GM23338 (cell line): ENCODE results near the gene FRYL. TPM values are rescaled to one million over a fixed set of nuclear protein-coding genes. Genes with fewer than 3 reads are reported as not detected.

Source experiments
- ATAC-seq: fragments of 200-7000 bp; cut with Tn5 transposase; 3 replicates; pipeline ENCODE4 v1.9.1; 2020
- DNase-seq: peaks from one replicate; pipeline ENCODE4 v3.0.0-alpha.2; 2015; ENCODE audit warnings: low spot score
- H2AFZ ChIP-seq: fragments of 200-600 bp; sonication (generic); 2 replicates; pipeline ENCODE4 v1.8.0; 2016; ENCODE audit warnings: antibody characterized with exemption, mild to moderate bottlenecking, moderate library complexity
- H3F3A ChIP-seq: fragments of 200-600 bp; sonication (generic); replicated peaks from 2 replicates; pipeline ENCODE4 v1.8.0; 2017; ENCODE audit warnings: antibody characterized with exemption, mixed run types, low read depth
- H3K27ac ChIP-seq: fragments of 200-600 bp; sonication (generic); 2 replicates; pipeline ENCODE4 v1.6.1; 2016; ENCODE audit warnings: low read depth
- H3K27me3 ChIP-seq: fragments of 200-600 bp; sonication (generic); 2 replicates; pipeline ENCODE4 v1.8.0; 2016; ENCODE audit warnings: mild to moderate bottlenecking, mixed run types, moderate library complexity; ENCODE audit not compliant: insufficient read depth
- H3K36me3 ChIP-seq: fragments of 200-600 bp; sonication (generic); 2 replicates; pipeline ENCODE4 v1.8.0; 2016; ENCODE audit warnings: mild to moderate bottlenecking; ENCODE audit not compliant: insufficient read depth
- H3K4me1 ChIP-seq: fragments of 200-600 bp; sonication (generic); 2 replicates; pipeline ENCODE4 v1.8.0; 2016; ENCODE audit warnings: mild to moderate bottlenecking, moderate library complexity; ENCODE audit not compliant: insufficient read depth
- H3K4me2 ChIP-seq: fragments of 200-600 bp; sonication (generic); 2 replicates; pipeline ENCODE4 v1.7.1; 2017; ENCODE audit warnings: mixed run types
- H3K4me3 ChIP-seq: fragments of 200-600 bp; sonication (generic); 2 replicates; pipeline ENCODE4 v1.6.1; 2016; ENCODE audit warnings: mixed run types
- H3K79me2 ChIP-seq: fragments of 200-600 bp; sonication (generic); replicated peaks from 2 replicates; pipeline ENCODE4 v1.8.0; 2017; ENCODE audit warnings: mild to moderate bottlenecking; ENCODE audit not compliant: insufficient read depth
- H3K9me2 ChIP-seq: fragments of 200-600 bp; sonication (generic); 2 replicates; pipeline ENCODE4 v1.8.0; 2017; ENCODE audit not compliant: insufficient read depth
- H4K20me1 ChIP-seq: fragments of 200-600 bp; sonication (generic); replicated peaks from 2 replicates; pipeline ENCODE4 v1.8.0; 2017; ENCODE audit warnings: mild to moderate bottlenecking; ENCODE audit not compliant: insufficient read depth
- H3K27ac Mint-ChIP-seq: 2 replicates; pipeline ENCODE4 v1.8.0; 2020; ENCODE audit warnings: inconsistent platforms, mild to moderate bottlenecking, moderate library complexity, mixed read lengths
- H3K27me3 Mint-ChIP-seq: 3 replicates; pipeline ENCODE4 v1.8.0; 2022; ENCODE audit warnings: low read depth, mild to moderate bottlenecking, moderate library complexity, mixed read lengths, inconsistent platforms; ENCODE audit not compliant: insufficient read depth, poor library complexity
- H3K36me3 Mint-ChIP-seq: 3 replicates; pipeline ENCODE4 v1.8.0; 2021; ENCODE audit warnings: low read depth, mild to moderate bottlenecking, inconsistent platforms, moderate library complexity, mixed read lengths
- H3K4me1 Mint-ChIP-seq: 3 replicates; pipeline ENCODE4 v1.8.0; 2020; ENCODE audit warnings: mild to moderate bottlenecking, inconsistent platforms, mixed read lengths
- H3K4me3 Mint-ChIP-seq: 3 replicates; pipeline ENCODE4 v1.8.0; 2021; ENCODE audit warnings: moderate library complexity, mild to moderate bottlenecking, inconsistent platforms, mixed read lengths
- H3K9me3 Mint-ChIP-seq: 3 replicates; pipeline ENCODE4 v1.8.0; 2020; ENCODE audit warnings: moderate library complexity, mild to moderate bottlenecking, inconsistent platforms, mixed read lengths
- CREB1 ChIP-seq: fragments of 250-450 bp; sonication (Bioruptor Pico); IDR thresholded peaks from 2 replicates; pipeline ENCODE4 v1.5.0; 2020; ENCODE audit warnings: low read depth, mild to moderate bottlenecking, moderate library complexity
- EZH2 ChIP-seq: fragments of 200-600 bp; sonication (generic); IDR thresholded peaks from one replicate; pipeline ENCODE4 v1.8.0; 2017; ENCODE audit warnings: antibody characterized with exemption, mild to moderate bottlenecking, low read depth; ENCODE audit not compliant: unreplicated experiment
- EZH2phosphoT487 ChIP-seq: fragments of 200-600 bp; sonication (generic); IDR thresholded peaks from one replicate; pipeline ENCODE4 v1.8.1; 2018; ENCODE audit warnings: antibody characterized with exemption; ENCODE audit not compliant: unreplicated experiment
- JUNB ChIP-seq: IDR thresholded peaks from one replicate; pipeline ENCODE4 v1.6.1; 2016; ENCODE audit warnings: antibody characterized with exemption; ENCODE audit not compliant: unreplicated experiment
- NANOG ChIP-seq: IDR thresholded peaks from 2 replicates; pipeline ENCODE4 v1.6.1; 2016; ENCODE audit warnings: antibody characterized with exemption, borderline replicate concordance
- POLR2AphosphoS5 ChIP-seq: IDR thresholded peaks from 2 replicates; pipeline ENCODE4 v1.6.1; 2016; ENCODE audit warnings: antibody characterized with exemption, low read depth
- STAT1 ChIP-seq: IDR thresholded peaks from one replicate; pipeline ENCODE4 v1.6.1; 2016; ENCODE audit warnings: antibody characterized with exemption; ENCODE audit not compliant: unreplicated experiment
- ZNF114 ChIP-seq: fragments of 250-450 bp; sonication (Bioruptor Pico); IDR thresholded peaks from 2 replicates; pipeline ENCODE4 v1.5.0; 2020; ENCODE audit warnings: mild to moderate bottlenecking, moderate library complexity
- ZNF331 ChIP-seq: fragments of 250-450 bp; sonication (Bioruptor Pico); IDR thresholded peaks from 2 replicates; pipeline ENCODE4 v1.5.0; 2020; ENCODE audit warnings: low read depth, mild to moderate bottlenecking, moderate library complexity
- polyA plus RNA-seq: library from polyadenylated mRNA; unstranded; fragments of >200 nt; fragmentation: Nextera tagmentation; extraction: Ambion mirVana; gene quantifications from 2 replicates; pipeline ENCODE4 v1.2.1, GENCODE V29; 2016
- total RNA-seq: library from RNA; depleted of rRNA; stranded (reverse); fragments of >200 nt; shearing (Covaris generic); gene quantifications from 2 replicates; pipeline ENCODE4 v1.2.3, GENCODE V29; 2014
- TF ChIP-seq, protein P1 (sequence below): fragments of 250-450 bp; sonication (Bioruptor Pico); IDR thresholded peaks from 2 replicates; pipeline ENCODE4 v1.5.0; 2020; ENCODE audit warnings: mild to moderate bottlenecking, moderate library complexity
- TF ChIP-seq, protein P2 (sequence below): IDR thresholded peaks from one replicate; pipeline ENCODE4 v1.6.1; 2018; ENCODE audit warnings: antibody characterized with exemption; ENCODE audit not compliant: unreplicated experiment
- TF ChIP-seq, protein P3 (sequence below): IDR thresholded peaks from 2 replicates; pipeline ENCODE4 v1.6.1; 2016; ENCODE audit warnings: antibody characterized with exemption
- TF ChIP-seq, protein P4 (sequence below), 2 experiments: fragments of 200-600 bp in 1 of 2; sonication (generic) in 1 of 2; conservative IDR thresholded peaks; 2 replicates each; pipeline versions ENCODE4 v1.5.1 to v1.6.1; 2016 to 2017; ENCODE audit warnings: antibody characterized with exemption in 2 of 2, low read depth in 2 of 2, mild to moderate bottlenecking in 2 of 2, moderate library complexity in 1 of 2

FRYL gene
- total and polyA plus RNA-seq, 2 experiments from 2014 or later: 30.7 to 53.3 TPM

DNA sequence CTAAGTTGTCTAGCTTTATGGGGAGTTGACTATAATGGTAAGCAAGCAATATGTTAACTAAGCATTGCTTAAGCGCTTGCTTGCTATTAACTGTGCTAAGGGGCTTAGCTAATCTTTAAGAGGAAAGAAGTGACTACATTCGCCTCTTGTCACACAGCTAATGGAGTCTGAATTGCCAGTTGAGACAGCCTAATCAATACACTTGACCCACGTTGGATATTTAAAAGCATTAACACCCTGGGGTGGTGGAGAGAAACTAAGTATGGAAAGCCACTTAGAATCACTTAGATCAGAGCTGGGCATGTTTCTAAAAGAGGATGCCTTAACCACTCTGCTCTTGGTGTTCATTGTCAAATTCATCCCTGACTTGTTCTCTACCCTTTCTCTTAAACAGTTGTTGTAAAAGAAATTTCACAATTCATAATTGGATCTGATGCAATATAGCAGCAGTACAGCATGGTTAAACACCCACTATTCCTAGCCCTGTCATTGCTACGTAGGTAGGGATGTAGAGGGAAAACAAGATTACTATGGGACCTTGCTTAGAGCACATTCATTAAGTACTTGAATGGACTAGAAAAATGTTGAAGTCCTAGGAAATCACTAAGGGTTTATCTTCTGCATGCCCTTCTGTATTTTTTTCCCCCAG, 286.5 kb downstream of the FRYL start:
- H3K4me3 ChIP-seq: no peak overlapping the region
- H3K4me3 Mint-ChIP-seq: no peak overlapping the region
- no peak for ATAC-seq
- H3F3A ChIP-seq: peaks cover 16% of the 10 kb centered on the region
- H3K9me2 ChIP-seq: no peaks in the 10 kb centered on the region
- H3K27ac ChIP-seq: no peak overlapping the region
- 0 out of 2 replicates have a peak, but pooled peaks cover 4% of the 10 kb centered on the region for H4K20me1 ChIP-seq
- H3K36me3 ChIP-seq: no peaks in the 10 kb centered on the region
- H3K4me1 Mint-ChIP-seq: peaks cover 9% of the 10 kb centered on the region
- no peak overlapping the region for H3K4me2 ChIP-seq
- no peak for TF ChIP-seq EZH2phosphoT487
- TF ChIP-seq, protein P1, sequence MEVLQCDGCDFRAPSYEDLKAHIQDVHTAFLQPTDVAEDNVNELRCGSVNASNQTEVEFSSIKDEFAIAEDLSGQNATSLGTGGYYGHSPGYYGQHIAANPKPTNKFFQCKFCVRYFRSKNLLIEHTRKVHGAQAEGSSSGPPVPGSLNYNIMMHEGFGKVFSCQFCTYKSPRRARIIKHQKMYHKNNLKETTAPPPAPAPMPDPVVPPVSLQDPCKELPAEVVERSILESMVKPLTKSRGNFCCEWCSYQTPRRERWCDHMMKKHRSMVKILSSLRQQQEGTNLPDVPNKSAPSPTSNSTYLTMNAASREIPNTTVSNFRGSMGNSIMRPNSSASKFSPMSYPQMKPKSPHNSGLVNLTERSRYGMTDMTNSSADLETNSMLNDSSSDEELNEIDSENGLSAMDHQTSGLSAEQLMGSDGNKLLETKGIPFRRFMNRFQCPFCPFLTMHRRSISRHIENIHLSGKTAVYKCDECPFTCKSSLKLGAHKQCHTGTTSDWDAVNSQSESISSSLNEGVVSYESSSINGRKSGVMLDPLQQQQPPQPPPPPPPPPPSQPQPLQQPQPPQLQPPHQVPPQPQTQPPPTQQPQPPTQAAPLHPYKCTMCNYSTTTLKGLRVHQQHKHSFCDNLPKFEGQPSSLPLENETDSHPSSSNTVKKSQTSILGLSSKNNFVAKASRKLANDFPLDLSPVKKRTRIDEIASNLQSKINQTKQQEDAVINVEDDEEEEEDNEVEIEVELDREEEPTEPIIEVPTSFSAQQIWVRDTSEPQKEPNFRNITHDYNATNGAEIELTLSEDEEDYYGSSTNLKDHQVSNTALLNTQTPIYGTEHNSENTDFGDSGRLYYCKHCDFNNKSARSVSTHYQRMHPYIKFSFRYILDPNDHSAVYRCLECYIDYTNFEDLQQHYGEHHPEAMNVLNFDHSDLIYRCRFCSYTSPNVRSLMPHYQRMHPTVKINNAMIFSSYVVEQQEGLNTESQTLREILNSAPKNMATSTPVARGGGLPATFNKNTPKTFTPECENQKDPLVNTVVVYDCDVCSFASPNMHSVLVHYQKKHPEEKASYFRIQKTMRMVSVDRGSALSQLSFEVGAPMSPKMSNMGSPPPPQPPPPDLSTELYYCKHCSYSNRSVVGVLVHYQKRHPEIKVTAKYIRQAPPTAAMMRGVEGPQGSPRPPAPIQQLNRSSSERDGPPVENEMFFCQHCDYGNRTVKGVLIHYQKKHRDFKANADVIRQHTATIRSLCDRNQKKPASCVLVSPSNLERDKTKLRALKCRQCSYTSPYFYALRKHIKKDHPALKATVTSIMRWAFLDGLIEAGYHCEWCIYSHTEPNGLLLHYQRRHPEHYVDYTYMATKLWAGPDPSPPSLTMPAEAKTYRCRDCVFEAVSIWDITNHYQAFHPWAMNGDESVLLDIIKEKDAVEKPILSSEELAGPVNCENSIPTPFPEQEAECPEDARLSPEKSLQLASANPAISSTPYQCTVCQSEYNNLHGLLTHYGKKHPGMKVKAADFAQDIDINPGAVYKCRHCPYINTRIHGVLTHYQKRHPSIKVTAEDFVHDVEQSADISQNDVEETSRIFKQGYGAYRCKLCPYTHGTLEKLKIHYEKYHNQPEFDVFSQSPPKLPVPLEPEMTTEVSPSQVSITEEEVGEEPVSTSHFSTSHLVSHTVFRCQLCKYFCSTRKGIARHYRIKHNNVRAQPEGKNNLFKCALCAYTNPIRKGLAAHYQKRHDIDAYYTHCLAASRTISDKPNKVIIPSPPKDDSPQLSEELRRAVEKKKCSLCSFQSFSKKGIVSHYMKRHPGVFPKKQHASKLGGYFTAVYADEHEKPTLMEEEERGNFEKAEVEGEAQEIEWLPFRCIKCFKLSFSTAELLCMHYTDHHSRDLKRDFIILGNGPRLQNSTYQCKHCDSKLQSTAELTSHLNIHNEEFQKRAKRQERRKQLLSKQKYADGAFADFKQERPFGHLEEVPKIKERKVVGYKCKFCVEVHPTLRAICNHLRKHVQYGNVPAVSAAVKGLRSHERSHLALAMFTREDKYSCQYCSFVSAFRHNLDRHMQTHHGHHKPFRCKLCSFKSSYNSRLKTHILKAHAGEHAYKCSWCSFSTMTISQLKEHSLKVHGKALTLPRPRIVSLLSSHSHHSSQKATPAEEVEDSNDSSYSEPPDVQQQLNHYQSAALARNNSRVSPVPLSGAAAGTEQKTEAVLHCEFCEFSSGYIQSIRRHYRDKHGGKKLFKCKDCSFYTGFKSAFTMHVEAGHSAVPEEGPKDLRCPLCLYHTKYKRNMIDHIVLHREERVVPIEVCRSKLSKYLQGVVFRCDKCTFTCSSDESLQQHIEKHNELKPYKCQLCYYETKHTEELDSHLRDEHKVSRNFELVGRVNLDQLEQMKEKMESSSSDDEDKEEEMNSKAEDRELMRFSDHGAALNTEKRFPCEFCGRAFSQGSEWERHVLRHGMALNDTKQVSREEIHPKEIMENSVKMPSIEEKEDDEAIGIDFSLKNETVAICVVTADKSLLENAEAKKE (CRISPR knock-in tag): no peak
- no peak for TF ChIP-seq POLR2AphosphoS5
- TF ChIP-seq, protein P2, sequence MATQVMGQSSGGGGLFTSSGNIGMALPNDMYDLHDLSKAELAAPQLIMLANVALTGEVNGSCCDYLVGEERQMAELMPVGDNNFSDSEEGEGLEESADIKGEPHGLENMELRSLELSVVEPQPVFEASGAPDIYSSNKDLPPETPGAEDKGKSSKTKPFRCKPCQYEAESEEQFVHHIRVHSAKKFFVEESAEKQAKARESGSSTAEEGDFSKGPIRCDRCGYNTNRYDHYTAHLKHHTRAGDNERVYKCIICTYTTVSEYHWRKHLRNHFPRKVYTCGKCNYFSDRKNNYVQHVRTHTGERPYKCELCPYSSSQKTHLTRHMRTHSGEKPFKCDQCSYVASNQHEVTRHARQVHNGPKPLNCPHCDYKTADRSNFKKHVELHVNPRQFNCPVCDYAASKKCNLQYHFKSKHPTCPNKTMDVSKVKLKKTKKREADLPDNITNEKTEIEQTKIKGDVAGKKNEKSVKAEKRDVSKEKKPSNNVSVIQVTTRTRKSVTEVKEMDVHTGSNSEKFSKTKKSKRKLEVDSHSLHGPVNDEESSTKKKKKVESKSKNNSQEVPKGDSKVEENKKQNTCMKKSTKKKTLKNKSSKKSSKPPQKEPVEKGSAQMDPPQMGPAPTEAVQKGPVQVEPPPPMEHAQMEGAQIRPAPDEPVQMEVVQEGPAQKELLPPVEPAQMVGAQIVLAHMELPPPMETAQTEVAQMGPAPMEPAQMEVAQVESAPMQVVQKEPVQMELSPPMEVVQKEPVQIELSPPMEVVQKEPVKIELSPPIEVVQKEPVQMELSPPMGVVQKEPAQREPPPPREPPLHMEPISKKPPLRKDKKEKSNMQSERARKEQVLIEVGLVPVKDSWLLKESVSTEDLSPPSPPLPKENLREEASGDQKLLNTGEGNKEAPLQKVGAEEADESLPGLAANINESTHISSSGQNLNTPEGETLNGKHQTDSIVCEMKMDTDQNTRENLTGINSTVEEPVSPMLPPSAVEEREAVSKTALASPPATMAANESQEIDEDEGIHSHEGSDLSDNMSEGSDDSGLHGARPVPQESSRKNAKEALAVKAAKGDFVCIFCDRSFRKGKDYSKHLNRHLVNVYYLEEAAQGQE: no peak
- TF ChIP-seq ZNF331 (CRISPR knock-in tag): no peak
- TF ChIP-seq EZH2: no peak
- TF ChIP-seq, protein P3, sequence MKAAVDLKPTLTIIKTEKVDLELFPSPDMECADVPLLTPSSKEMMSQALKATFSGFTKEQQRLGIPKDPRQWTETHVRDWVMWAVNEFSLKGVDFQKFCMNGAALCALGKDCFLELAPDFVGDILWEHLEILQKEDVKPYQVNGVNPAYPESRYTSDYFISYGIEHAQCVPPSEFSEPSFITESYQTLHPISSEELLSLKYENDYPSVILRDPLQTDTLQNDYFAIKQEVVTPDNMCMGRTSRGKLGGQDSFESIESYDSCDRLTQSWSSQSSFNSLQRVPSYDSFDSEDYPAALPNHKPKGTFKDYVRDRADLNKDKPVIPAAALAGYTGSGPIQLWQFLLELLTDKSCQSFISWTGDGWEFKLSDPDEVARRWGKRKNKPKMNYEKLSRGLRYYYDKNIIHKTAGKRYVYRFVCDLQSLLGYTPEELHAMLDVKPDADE: no peak
- TF ChIP-seq STAT1: no peak
- no peak for TF ChIP-seq NANOG
- TF ChIP-seq JUNB: no peak
- TF ChIP-seq, protein P4, sequence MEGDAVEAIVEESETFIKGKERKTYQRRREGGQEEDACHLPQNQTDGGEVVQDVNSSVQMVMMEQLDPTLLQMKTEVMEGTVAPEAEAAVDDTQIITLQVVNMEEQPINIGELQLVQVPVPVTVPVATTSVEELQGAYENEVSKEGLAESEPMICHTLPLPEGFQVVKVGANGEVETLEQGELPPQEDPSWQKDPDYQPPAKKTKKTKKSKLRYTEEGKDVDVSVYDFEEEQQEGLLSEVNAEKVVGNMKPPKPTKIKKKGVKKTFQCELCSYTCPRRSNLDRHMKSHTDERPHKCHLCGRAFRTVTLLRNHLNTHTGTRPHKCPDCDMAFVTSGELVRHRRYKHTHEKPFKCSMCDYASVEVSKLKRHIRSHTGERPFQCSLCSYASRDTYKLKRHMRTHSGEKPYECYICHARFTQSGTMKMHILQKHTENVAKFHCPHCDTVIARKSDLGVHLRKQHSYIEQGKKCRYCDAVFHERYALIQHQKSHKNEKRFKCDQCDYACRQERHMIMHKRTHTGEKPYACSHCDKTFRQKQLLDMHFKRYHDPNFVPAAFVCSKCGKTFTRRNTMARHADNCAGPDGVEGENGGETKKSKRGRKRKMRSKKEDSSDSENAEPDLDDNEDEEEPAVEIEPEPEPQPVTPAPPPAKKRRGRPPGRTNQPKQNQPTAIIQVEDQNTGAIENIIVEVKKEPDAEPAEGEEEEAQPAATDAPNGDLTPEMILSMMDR (conservative IDR thresholded peaks at IDR 0.05; ENCODE audit: low read depth in 2 of 2): no peak
- no peak for TF ChIP-seq CREB1 (CRISPR knock-in tag)
- TF ChIP-seq ZNF114 (CRISPR knock-in tag): no peak
- H3K27me3 Mint-ChIP-seq: peaks cover 29% of the 10 kb centered on the region
- peaks cover 15% of the 10 kb centered on the region for H3K4me1 ChIP-seq
- no peaks in the 10 kb centered on the region; the same call in 2 of the 3 replicates for H3K36me3 Mint-ChIP-seq
- no peaks in the 10 kb centered on the region for H3K79me2 ChIP-seq
- no peak for DNase-seq
- no peaks in the 10 kb centered on the region for H3K9me3 Mint-ChIP-seq
- H3K27ac Mint-ChIP-seq: no peak overlapping the region
- peaks cover 54% of the 10 kb centered on the region for H3K27me3 ChIP-seq
- H2AFZ ChIP-seq: no peak overlapping the region
